WTC11 (cell line): Measurements from ENCODE around the gene GCSAM. TPM values are rescaled to one million over a fixed set of nuclear protein-coding genes. Genes with fewer than 3 reads are reported as not detected.

Source experiments
- ATAC-seq: fragments of 200-7000 bp; cut with Tn5 transposase; 2 replicates; pipeline ENCODE4 v1.10.0; 2021; ENCODE audit warnings: mild to moderate bottlenecking, moderate library complexity
- CTCF ChIA-PET: fragments of 300-600 bp; sonication (Branson Sonifier 250); formaldehyde crosslinking; loops from one replicate; lab custom pipeline; 2021; ENCODE audit warnings: antibody characterized with exemption; lab: Charles Lee
- POLR2A ChIA-PET: fragments of 350-600 bp; sonication (Branson Sonifier 250); formaldehyde crosslinking; loops from one replicate; lab custom pipeline; 2021; ENCODE audit warnings: antibody characterized with exemption; lab: Charles Lee
- DNase-seq: peaks from one replicate; pipeline ENCODE4 v3.0.0; 2021; ENCODE audit warnings: low spot score
- H3K27ac Mint-ChIP-seq: 2 replicates; pipeline ENCODE4 v1.8.0; 2021; ENCODE audit warnings: mixed read lengths
- H3K27me3 Mint-ChIP-seq: 2 replicates; pipeline ENCODE4 v1.8.0; 2021; ENCODE audit warnings: low read depth, mild to moderate bottlenecking, moderate library complexity, mixed read lengths
- H3K36me3 Mint-ChIP-seq: 2 replicates; pipeline ENCODE4 v1.8.0; 2021; ENCODE audit warnings: mixed read lengths
- H3K4me1 Mint-ChIP-seq: 2 replicates; pipeline ENCODE4 v1.8.0; 2022; ENCODE audit warnings: mixed read lengths
- H3K4me3 Mint-ChIP-seq: 2 replicates; pipeline ENCODE4 v1.8.0; 2021; ENCODE audit warnings: mild to moderate bottlenecking, moderate library complexity, mixed read lengths
- H3K9me3 Mint-ChIP-seq: 2 replicates; pipeline ENCODE4 v1.8.0; 2021; ENCODE audit warnings: mixed read lengths
- CREM ChIP-seq: sonication (generic); formaldehyde crosslinking; IDR thresholded peaks from 2 replicates; pipeline ENCODE4 v1.8.1; 2022; ENCODE audit warnings: mild to moderate bottlenecking, missing genetic modification reagents, moderate library complexity
- FOXJ3 ChIP-seq: sonication (generic); formaldehyde crosslinking; IDR thresholded peaks from 2 replicates; pipeline ENCODE4 v1.9.0; 2021; ENCODE audit warnings: missing genetic modification reagents, mild to moderate bottlenecking, borderline replicate concordance
- FOXP1 ChIP-seq: sonication (generic); formaldehyde crosslinking; IDR thresholded peaks from 2 replicates; pipeline ENCODE4 v1.8.0; 2022; ENCODE audit warnings: missing genetic modification reagents, mild to moderate bottlenecking, moderate library complexity, borderline replicate concordance
- HMGA2 ChIP-seq: fragments of 250-450 bp; sonication (Bioruptor Pico); IDR thresholded peaks from 2 replicates; pipeline ENCODE4 v1.4.0; 2021; ENCODE audit warnings: mild to moderate bottlenecking, moderate library complexity
- IRF2 ChIP-seq: sonication (generic); formaldehyde crosslinking; IDR thresholded peaks from 2 replicates; pipeline ENCODE4 v1.8.0; 2022; ENCODE audit warnings: low read depth, missing genetic modification reagents, borderline replicate concordance
- JAZF1 ChIP-seq: fragments of 250-450 bp; sonication (Bioruptor Pico); IDR thresholded peaks from 2 replicates; pipeline ENCODE4 v1.9.0; 2021; ENCODE audit warnings: moderate library complexity, mild to moderate bottlenecking, inconsistent platforms
- KAT7 ChIP-seq: sonication (generic); formaldehyde crosslinking; IDR thresholded peaks from 2 replicates; pipeline ENCODE4 v1.8.1; 2023; ENCODE audit warnings: missing genetic modification reagents, mild to moderate bottlenecking, borderline replicate concordance
- NFE2L1 ChIP-seq: sonication (generic); formaldehyde crosslinking; IDR thresholded peaks from 2 replicates; pipeline ENCODE4 v1.8.1; 2023; ENCODE audit warnings: missing genetic modification reagents
- NR3C1 ChIP-seq: sonication (generic); formaldehyde crosslinking; conservative IDR thresholded peaks from 2 replicates; pipeline ENCODE4 v1.8.1; 2023; ENCODE audit warnings: low read depth, mild to moderate bottlenecking, missing genetic modification reagents
- PRRX2 ChIP-seq: fragments of 250-450 bp; sonication (Bioruptor Pico); IDR thresholded peaks from 2 replicates; pipeline ENCODE4 v1.8.0; 2021; ENCODE audit warnings: mild to moderate bottlenecking
- TCF7 ChIP-seq: sonication (generic); formaldehyde crosslinking; IDR thresholded peaks from 2 replicates; pipeline ENCODE4 v1.8.0; 2022; ENCODE audit warnings: mild to moderate bottlenecking, low read depth, missing genetic modification reagents, moderate library complexity
- TEAD1 ChIP-seq: sonication (generic); formaldehyde crosslinking; IDR thresholded peaks from 2 replicates; pipeline ENCODE4 v1.8.0; 2022; ENCODE audit warnings: mild to moderate bottlenecking, missing genetic modification reagents
- ZNF219 ChIP-seq: sonication (generic); formaldehyde crosslinking; IDR thresholded peaks from 2 replicates; pipeline ENCODE4 v1.8.0; 2023; ENCODE audit warnings: missing genetic modification reagents, mild to moderate bottlenecking, borderline replicate concordance
- ZNF317 ChIP-seq: sonication (generic); formaldehyde crosslinking; IDR thresholded peaks from 2 replicates; pipeline ENCODE4 v1.8.1; 2023; ENCODE audit warnings: low read depth, mild to moderate bottlenecking, moderate library complexity, missing genetic modification reagents, borderline replicate concordance
- ZNF416 ChIP-seq: fragments of 250-450 bp; sonication (Bioruptor Pico); IDR thresholded peaks from 2 replicates; pipeline ENCODE4 v1.9.0; 2021; ENCODE audit warnings: mild to moderate bottlenecking, inconsistent platforms
- ZNF423 ChIP-seq: fragments of 250-450 bp; sonication (Bioruptor Pico); IDR thresholded peaks from 2 replicates; pipeline ENCODE4 v2.1.2; 2022; ENCODE audit warnings: mild to moderate bottlenecking, moderate library complexity
- ZNF671 ChIP-seq: fragments of 250-450 bp; sonication (Bioruptor Pico); IDR thresholded peaks from 2 replicates; pipeline ENCODE4 v1.8.0; 2021; ENCODE audit warnings: mild to moderate bottlenecking
- total RNA-seq: library from RNA; stranded (reverse); gene quantifications from 3 replicates; pipeline ENCODE4 v1.2.3, GENCODE V29; 2021
- TF ChIP-seq, protein P1 (sequence below): sonication (generic); formaldehyde crosslinking; conservative IDR thresholded peaks from 2 replicates; pipeline ENCODE4 v1.8.1; 2022; ENCODE audit warnings: mild to moderate bottlenecking, missing genetic modification reagents
- TF ChIP-seq, protein P2 (sequence below): fragments of 250-450 bp; sonication (Bioruptor Pico); conservative IDR thresholded peaks from 2 replicates; pipeline ENCODE4 v1.9.0; 2021; ENCODE audit warnings: mild to moderate bottlenecking
- TF ChIP-seq, protein P3 (sequence below): sonication (generic); formaldehyde crosslinking; IDR thresholded peaks from 2 replicates; pipeline ENCODE4 v1.8.1; 2023; ENCODE audit warnings: mild to moderate bottlenecking, missing genetic modification reagents
- TF ChIP-seq, protein P4 (sequence below): fragments of 200-600 bp; IDR thresholded peaks from 2 replicates; pipeline ENCODE4 v1.8.0; 2022; ENCODE audit warnings: antibody characterized with exemption
- TF ChIP-seq, protein P5 (sequence below): sonication (generic); formaldehyde crosslinking; IDR thresholded peaks from 2 replicates; pipeline ENCODE4 v1.8.1; 2023; ENCODE audit warnings: mild to moderate bottlenecking, missing genetic modification reagents

The GCSAM gene
- total RNA-seq, 1 experiment from 2014 or later = 0.17 TPM

DNA sequence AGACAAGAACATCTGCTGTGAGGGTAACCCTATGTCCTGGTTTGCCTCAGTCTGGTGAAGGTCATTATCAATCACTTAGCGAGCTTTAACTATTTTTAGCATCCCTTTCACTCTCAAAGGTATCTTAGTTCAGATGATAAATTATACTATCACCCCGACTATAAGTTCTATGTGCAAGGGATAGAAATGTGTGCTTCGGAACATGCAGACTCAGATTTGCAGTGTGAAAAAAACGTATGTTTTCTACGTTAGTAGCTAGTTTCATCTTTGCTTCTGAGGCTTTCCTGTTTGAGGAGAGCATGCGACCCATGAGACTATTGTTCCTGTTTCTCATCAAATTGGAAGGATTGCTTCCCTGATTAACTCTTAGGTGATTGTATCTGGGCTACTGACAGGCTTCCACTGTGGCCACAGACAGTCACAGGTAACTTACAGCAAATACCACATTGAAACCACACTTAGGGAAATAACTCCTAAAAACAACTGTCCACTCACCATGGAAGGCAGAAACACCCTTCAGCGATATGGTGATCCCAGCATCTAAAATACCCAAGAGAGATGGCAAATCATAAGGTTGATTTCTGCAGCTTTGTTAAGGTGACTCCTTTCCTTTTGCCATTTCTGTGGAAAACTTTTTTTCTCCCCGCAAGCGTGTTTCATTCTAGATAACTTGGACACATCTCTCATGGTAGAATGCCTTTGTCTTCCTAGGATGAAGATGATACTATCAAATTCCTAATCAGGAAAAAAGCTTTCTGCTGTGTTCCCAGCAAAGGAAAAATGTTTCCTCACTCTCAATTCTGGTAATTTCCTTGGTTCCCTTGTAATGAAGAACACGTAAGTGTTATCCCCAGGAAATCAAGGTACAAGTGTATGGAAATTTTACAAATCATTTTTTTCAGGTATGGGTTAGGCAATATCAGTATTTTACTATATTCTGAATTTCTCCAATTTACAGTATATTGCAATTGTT, 5.2 kb downstream of the GCSAM start (continued):
- TF ChIP-seq ZNF317 (CRISPR knock-in tag) = no peak
- no peak for TF ChIP-seq HMGA2 (CRISPR knock-in tag)
- TF ChIP-seq FOXP1 = no peak
- no peak for TF ChIP-seq TCF7
- no peak for TF ChIP-seq CREM (CRISPR knock-in tag)
- no peak for TF ChIP-seq JAZF1
- TF ChIP-seq, all 79 proteins: peak for 0

DNA sequence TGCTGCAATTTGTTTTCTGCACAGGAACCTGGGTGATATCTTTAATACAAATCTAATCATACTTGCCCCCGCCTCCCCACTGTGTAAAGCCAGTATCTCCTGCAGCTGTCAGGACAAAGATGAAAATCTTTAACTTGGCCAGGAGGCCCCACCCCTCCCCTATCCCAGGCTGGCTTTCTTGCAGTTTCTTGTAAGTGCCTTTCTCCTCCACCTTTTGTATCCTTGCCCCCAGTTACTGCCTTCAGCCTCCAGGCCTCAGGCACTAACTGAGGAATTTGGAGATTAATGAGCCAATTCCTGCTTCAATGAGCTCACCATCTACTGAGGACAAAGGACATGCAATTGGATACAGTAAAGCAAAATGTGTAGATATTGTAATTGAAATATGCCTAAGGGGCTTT, 6.5 kb downstream of the GCSAM start:
- peak overlapping the region; percentile 89 for H3K27ac Mint-ChIP-seq
- H3K4me1 Mint-ChIP-seq = peaks cover 54% of the 10 kb centered on the region
- POLR2A ChIA-PET = interaction anchor here (1.0 kb wide), 1 partner anchor 207 kb away, joined by 4 read pairs; the partner anchor contains the start of gene CD200
- H3K27me3 Mint-ChIP-seq = no peaks in the 10 kb centered on the region
- CTCF ChIA-PET = interaction anchor here (1.7 to 8.7 kb wide), 3 partner anchors 11 to 113 kb away, joined by 5 to 73 read pairs (median 44); no protein-coding TSS in a partner anchor
- peak; percentile 30 for DNase-seq
- TF ChIP-seq PRRX2 (CRISPR knock-in tag) (no peak), TEAD1 (peak; percentile 46; the same call in 1 of the 2 replicates), NFE2L1 (CRISPR knock-in tag) (no peak)
- TF ChIP-seq, protein P1, sequence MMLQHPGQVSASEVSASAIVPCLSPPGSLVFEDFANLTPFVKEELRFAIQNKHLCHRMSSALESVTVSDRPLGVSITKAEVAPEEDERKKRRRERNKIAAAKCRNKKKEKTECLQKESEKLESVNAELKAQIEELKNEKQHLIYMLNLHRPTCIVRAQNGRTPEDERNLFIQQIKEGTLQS = no peak
- TF ChIP-seq, protein P2, sequence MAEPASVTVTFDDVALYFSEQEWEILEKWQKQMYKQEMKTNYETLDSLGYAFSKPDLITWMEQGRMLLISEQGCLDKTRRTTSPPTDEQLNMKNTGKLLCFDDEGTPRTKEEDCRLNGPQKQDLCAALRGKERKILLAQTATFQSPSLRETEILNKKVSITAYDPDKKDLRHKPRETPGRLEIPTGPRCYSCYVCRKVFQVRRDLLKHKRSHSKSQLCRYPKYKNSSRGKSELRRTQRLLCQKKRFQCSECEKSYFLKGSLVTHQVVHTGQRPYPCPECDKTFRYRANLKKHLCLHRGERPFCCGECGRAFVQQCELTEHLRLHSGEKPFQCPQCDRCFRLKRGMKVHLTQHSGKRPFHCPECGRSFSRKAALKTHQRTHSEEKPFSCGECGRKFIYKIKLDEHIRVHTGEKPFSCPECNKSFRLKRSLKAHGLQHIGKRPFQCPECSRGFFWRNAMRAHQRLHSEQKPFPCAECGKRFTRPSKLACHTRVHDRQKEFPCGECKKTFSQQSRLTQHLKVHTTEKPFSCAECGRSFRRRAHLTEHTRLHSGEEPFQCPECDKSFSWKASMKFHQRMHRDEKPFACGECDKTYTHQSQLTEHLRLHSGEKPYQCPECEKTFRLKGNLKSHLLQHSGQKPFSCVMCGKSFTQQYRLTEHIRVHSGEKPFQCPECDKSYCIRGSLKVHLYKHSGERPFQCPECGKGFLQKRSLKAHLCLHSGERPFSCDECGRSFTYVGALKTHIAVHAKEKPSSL (CRISPR knock-in tag) = no peak
- no peaks in the 10 kb centered on the region for H3K9me3 Mint-ChIP-seq
- no peak overlapping the region; the same call in 1 of the 2 replicates for H3K4me3 Mint-ChIP-seq
- H3K36me3 Mint-ChIP-seq = peaks cover 4% of the 10 kb centered on the region; the same call in 1 of the 2 replicates
- ATAC-seq = peak; percentile 87

DNA sequence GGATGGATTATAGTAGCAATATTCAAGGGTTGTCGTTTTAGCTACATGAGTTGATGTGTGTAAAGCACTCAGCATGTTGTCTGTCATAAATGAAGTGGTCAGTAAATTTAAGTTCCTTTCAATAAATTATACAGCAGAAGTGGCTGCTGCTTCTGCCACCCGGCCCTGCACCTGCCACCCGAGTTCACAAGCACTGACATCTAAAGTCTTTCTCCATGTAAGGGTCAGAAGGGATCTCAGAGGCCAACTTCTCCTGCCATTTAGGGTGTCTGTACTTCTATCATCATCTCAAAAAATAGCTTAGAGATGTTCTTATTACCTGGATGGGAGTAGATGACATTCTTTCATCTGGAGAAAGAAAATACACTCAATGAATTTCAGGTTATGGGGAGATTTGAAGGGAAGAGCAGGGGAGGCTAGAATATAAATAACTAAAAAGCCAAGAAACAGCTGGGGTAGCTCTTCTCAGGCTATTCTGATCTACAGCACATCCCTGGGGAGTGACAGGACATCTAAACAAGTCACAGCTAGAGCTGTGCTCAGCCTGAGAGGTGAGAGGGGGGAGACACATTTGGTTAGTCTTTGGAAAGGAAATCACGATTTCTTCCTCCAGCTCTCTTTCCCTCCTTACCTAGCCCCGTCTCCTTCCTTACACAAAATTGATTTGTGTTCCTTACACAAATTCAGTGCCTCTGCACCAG, 8.0 kb downstream of the GCSAM start:
- Mint-ChIP-seq H3K9me3 (no peaks in the 10 kb centered on the region), H3K27me3 (no peaks in the 10 kb centered on the region), H3K4me3 (no peak overlapping the region), H3K27ac (peak overlapping the region; percentile 82), H3K36me3 (0 out of 2 replicates have a peak, but pooled peaks cover 2% of the 10 kb centered on the region), H3K4me1 (peaks cover 54% of the 10 kb centered on the region)
- no peak for DNase-seq
- no peak for ATAC-seq
- CTCF ChIA-PET = interaction anchor here (0.6 to 8.7 kb wide), 6 partner anchors 8 to 207 kb away, joined by 3 to 73 read pairs (median 4); no protein-coding TSS in a partner anchor
- POLR2A ChIA-PET = interaction anchor here (0.9 kb wide), 1 partner anchor 209 kb away, joined by 3 read pairs; no protein-coding TSS in a partner anchor
- TF ChIP-seq HMGA2 (CRISPR knock-in tag) (no peak), ZNF416 (CRISPR knock-in tag) (no peak), ZNF317 (CRISPR knock-in tag) (no peak), ZNF219 (CRISPR knock-in tag) (no peak), NR3C1 (no peak), ZNF671 (CRISPR knock-in tag) (no peak), IRF2 (CRISPR knock-in tag) (no peak), ZNF423 (CRISPR knock-in tag) (no peak), KAT7 (CRISPR knock-in tag) (no peak), FOXJ3 (no peak)
- TF ChIP-seq, protein P3, sequence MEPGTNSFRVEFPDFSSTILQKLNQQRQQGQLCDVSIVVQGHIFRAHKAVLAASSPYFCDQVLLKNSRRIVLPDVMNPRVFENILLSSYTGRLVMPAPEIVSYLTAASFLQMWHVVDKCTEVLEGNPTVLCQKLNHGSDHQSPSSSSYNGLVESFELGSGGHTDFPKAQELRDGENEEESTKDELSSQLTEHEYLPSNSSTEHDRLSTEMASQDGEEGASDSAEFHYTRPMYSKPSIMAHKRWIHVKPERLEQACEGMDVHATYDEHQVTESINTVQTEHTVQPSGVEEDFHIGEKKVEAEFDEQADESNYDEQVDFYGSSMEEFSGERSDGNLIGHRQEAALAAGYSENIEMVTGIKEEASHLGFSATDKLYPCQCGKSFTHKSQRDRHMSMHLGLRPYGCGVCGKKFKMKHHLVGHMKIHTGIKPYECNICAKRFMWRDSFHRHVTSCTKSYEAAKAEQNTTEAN (CRISPR knock-in tag) = no peak
- TF ChIP-seq, protein P4, sequence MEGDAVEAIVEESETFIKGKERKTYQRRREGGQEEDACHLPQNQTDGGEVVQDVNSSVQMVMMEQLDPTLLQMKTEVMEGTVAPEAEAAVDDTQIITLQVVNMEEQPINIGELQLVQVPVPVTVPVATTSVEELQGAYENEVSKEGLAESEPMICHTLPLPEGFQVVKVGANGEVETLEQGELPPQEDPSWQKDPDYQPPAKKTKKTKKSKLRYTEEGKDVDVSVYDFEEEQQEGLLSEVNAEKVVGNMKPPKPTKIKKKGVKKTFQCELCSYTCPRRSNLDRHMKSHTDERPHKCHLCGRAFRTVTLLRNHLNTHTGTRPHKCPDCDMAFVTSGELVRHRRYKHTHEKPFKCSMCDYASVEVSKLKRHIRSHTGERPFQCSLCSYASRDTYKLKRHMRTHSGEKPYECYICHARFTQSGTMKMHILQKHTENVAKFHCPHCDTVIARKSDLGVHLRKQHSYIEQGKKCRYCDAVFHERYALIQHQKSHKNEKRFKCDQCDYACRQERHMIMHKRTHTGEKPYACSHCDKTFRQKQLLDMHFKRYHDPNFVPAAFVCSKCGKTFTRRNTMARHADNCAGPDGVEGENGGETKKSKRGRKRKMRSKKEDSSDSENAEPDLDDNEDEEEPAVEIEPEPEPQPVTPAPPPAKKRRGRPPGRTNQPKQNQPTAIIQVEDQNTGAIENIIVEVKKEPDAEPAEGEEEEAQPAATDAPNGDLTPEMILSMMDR = no peak
- TF ChIP-seq, protein P5, sequence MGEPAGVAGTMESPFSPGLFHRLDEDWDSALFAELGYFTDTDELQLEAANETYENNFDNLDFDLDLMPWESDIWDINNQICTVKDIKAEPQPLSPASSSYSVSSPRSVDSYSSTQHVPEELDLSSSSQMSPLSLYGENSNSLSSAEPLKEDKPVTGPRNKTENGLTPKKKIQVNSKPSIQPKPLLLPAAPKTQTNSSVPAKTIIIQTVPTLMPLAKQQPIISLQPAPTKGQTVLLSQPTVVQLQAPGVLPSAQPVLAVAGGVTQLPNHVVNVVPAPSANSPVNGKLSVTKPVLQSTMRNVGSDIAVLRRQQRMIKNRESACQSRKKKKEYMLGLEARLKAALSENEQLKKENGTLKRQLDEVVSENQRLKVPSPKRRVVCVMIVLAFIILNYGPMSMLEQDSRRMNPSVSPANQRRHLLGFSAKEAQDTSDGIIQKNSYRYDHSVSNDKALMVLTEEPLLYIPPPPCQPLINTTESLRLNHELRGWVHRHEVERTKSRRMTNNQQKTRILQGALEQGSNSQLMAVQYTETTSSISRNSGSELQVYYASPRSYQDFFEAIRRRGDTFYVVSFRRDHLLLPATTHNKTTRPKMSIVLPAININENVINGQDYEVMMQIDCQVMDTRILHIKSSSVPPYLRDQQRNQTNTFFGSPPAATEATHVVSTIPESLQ (CRISPR knock-in tag) = no peak
